Esophagus mucosa (tissue), 1 donor: ENCODE results near the gene CTNNA3. TPM values are rescaled to one million over a fixed set of nuclear protein-coding genes. Genes with fewer than 3 reads are reported as not detected.

ENCODE experiments used
- ATAC-seq: fragments of 200-7000 bp; cut with Tn5 transposase; one replicate; pipeline ENCODE4 v1.9.1; 2020
- total RNA-seq: library from RNA; stranded (reverse); gene quantifications from one replicate; pipeline ENCODE4 v1.2.4, GENCODE V29; 2023
- donor health status: DM: yes; HTN: yes; CAD: no.

Gene CTNNA3
- total RNA-seq, 1 donor from 2014 or later = not detected

GRCh38 chr10:66273966-66274519, 1422.0 kb downstream of the CTNNA3 start:
- ATAC-seq = no peak

- ATAC-seq = no peak
Measured at GRCh38 chr10:66265398-66265797, 1430.6 kb downstream of the CTNNA3 start.

- ATAC-seq = no peak
Measured at GRCh38 chr10:66259836-66260235, 1436.2 kb downstream of the CTNNA3 start.

- no peak for ATAC-seq
Measured at GRCh38 chr10:66258693-66259092, 1437.3 kb downstream of the CTNNA3 start.

GRCh38 chr10:66257801-66258200, 1438.2 kb downstream of the CTNNA3 start:
- no peak for ATAC-seq

GRCh38 chr10:66252986-66253385, 1443.0 kb downstream of the CTNNA3 start:
- no peak for ATAC-seq

GRCh38 chr10:66246177-66246576, 1449.8 kb downstream of the CTNNA3 start:
- ATAC-seq = no peak

GRCh38 chr10:66244953-66245352, 1451.0 kb downstream of the CTNNA3 start:
- ATAC-seq = no peak

GRCh38 chr10:66242885-66243284, 1453.1 kb downstream of the CTNNA3 start:
- no peak for ATAC-seq

- no peak for ATAC-seq
Measured at GRCh38 chr10:66239062-66239461, 1456.9 kb downstream of the CTNNA3 start.

GRCh38 chr10:66238343-66238742, 1457.7 kb downstream of the CTNNA3 start:
- ATAC-seq = no peak

GRCh38 chr10:66234872-66235271, 1461.1 kb downstream of the CTNNA3 start:
- no peak for ATAC-seq

GRCh38 chr10:66228887-66229286, 1467.1 kb downstream of the CTNNA3 start:
- no peak for ATAC-seq

- no peak for ATAC-seq
Measured at GRCh38 chr10:66223656-66224055, 1472.3 kb downstream of the CTNNA3 start.

GRCh38 chr10:66222462-66223046, 1473.4 kb downstream of the CTNNA3 start:
- no peak for ATAC-seq

- ATAC-seq = no peak
Measured at GRCh38 chr10:66218981-66219587, 1476.9 kb downstream of the CTNNA3 start.

- no peak for ATAC-seq
Measured at GRCh38 chr10:66218289-66218688, 1477.7 kb downstream of the CTNNA3 start.

GRCh38 chr10:66215920-66216319, 1480.1 kb downstream of the CTNNA3 start:
- ATAC-seq = no peak

- ATAC-seq = no peak
Measured at GRCh38 chr10:66214721-66215404, 1481.1 kb downstream of the CTNNA3 start.

- no peak for ATAC-seq
Measured at GRCh38 chr10:66209025-66209424, 1487.0 kb downstream of the CTNNA3 start.

- ATAC-seq = no peak
Measured at GRCh38 chr10:66204838-66205237, 1491.2 kb downstream of the CTNNA3 start.

GRCh38 chr10:66202101-66202500, 1493.9 kb downstream of the CTNNA3 start:
- no peak for ATAC-seq

GRCh38 chr10:66192162-66192831, 1503.7 kb downstream of the CTNNA3 start:
- no peak for ATAC-seq
